Activated T-cell treated with anti-CD3 and anti-CD28 coated beads, Interleukin-2, amount 50 U/mL, for 4 hours (primary cell): ENCODE data around the gene ERC1. TPM values are rescaled to one million over a fixed set of nuclear protein-coding genes. Genes with fewer than 3 reads are reported as not detected.
"Not testable (repeated sequence)": the region's sequence is repeated elsewhere in the genome, so short reads cannot be mapped to it uniquely, and the experiment has no call there.

ENCODE experiments used
- ATAC-seq, 2 donors: fragments of 200-7000 bp; cut with Tn5 transposase; one replicate each; pipeline ENCODE4 v1.10.0; 2021
- DNase-seq: peaks from one replicate; pipeline ENCODE4 v3.0.0-alpha.2; 2020
- H3K27me3 Mint-ChIP-seq: one replicate; pipeline ENCODE4 v1.8.0; 2021; ENCODE audit warnings: low read depth, mixed read lengths
- H3K36me3 Mint-ChIP-seq: one replicate; pipeline ENCODE4 v1.8.0; 2022; ENCODE audit warnings: mixed read lengths; ENCODE audit not compliant: insufficient read depth
- H3K4me1 Mint-ChIP-seq: one replicate; pipeline ENCODE4 v1.8.0; 2021; ENCODE audit warnings: low read depth, mixed read lengths
- H3K4me3 Mint-ChIP-seq: one replicate; pipeline ENCODE4 v1.8.0; 2021; ENCODE audit warnings: mild to moderate bottlenecking, moderate library complexity, mixed read lengths
- H3K9me3 Mint-ChIP-seq: one replicate; pipeline ENCODE4 v1.8.0; 2021; ENCODE audit warnings: mixed read lengths
- total RNA-seq, 3 donors: library from RNA; stranded (reverse); gene quantifications; one replicate each; pipeline ENCODE4 v1.2.1, GENCODE V29; 2021

ERC1 gene
- total RNA-seq, 3 donors from 2014 or later: 18.7 to 21.9 (median 20.6) TPM

GRCh38 chr12:1343422-1343821 is 352.4 kb downstream of the ERC1 start:
- H3K4me1 Mint-ChIP-seq: no peaks in the 10 kb centered on the region
- DNase-seq: no peak
- H3K9me3 Mint-ChIP-seq: no peaks in the 10 kb centered on the region
- H3K36me3 Mint-ChIP-seq: peaks cover 17% of the 10 kb centered on the region
- H3K4me3 Mint-ChIP-seq: no peak overlapping the region
- no peak for ATAC-seq
- H3K27me3 Mint-ChIP-seq: no peaks in the 10 kb centered on the region

- Mint-ChIP-seq H3K4me1 (no peaks in the 10 kb centered on the region), H3K27me3 (no peaks in the 10 kb centered on the region), H3K9me3 (no peaks in the 10 kb centered on the region), H3K4me3 (no peak overlapping the region), H3K36me3 (peaks cover 18% of the 10 kb centered on the region)
- no peak for ATAC-seq
- no peak for DNase-seq
Measured at GRCh38 chr12:1344245-1344644, 353.2 kb downstream of the ERC1 start.

GRCh38 chr12:1346126-1346525 is 355.1 kb downstream of the ERC1 start:
- Mint-ChIP-seq H3K9me3 (no peaks in the 10 kb centered on the region), H3K36me3 (peaks cover 18% of the 10 kb centered on the region), H3K4me3 (no peak overlapping the region), H3K27me3 (no peaks in the 10 kb centered on the region), H3K4me1 (no peaks in the 10 kb centered on the region)
- DNase-seq: no peak
- ATAC-seq: no peak

GRCh38 chr12:1347294-1347693 is 356.3 kb downstream of the ERC1 start:
- Mint-ChIP-seq H3K4me1 (no peaks in the 10 kb centered on the region), H3K4me3 (no peak overlapping the region), H3K9me3 (no peaks in the 10 kb centered on the region), H3K36me3 (peaks cover 18% of the 10 kb centered on the region), H3K27me3 (no peaks in the 10 kb centered on the region)
- ATAC-seq (no peak), DNase-seq (no peak)

GRCh38 chr12:1348606-1349005 is 357.6 kb downstream of the ERC1 start:
- H3K36me3 Mint-ChIP-seq: peaks cover 18% of the 10 kb centered on the region
- DNase-seq: no peak
- no peak for ATAC-seq
- no peaks in the 10 kb centered on the region for H3K4me1 Mint-ChIP-seq
- H3K27me3 Mint-ChIP-seq: no peaks in the 10 kb centered on the region
- no peaks in the 10 kb centered on the region for H3K9me3 Mint-ChIP-seq
- no peak overlapping the region for H3K4me3 Mint-ChIP-seq

- no peak for DNase-seq
- H3K4me1 Mint-ChIP-seq: no peaks in the 10 kb centered on the region
- no peak for ATAC-seq
- H3K36me3 Mint-ChIP-seq: peaks cover 18% of the 10 kb centered on the region
- no peaks in the 10 kb centered on the region for H3K9me3 Mint-ChIP-seq
- no peaks in the 10 kb centered on the region for H3K27me3 Mint-ChIP-seq
- H3K4me3 Mint-ChIP-seq: no peak overlapping the region
Measured at GRCh38 chr12:1350055-1350933, 359.3 kb downstream of the ERC1 start.

GRCh38 chr12:1350934-1351240 is 359.9 kb downstream of the ERC1 start:
- Mint-ChIP-seq H3K9me3 (no peaks in the 10 kb centered on the region), H3K4me1 (no peaks in the 10 kb centered on the region), H3K36me3 (peaks cover 15% of the 10 kb centered on the region), H3K27me3 (no peaks in the 10 kb centered on the region), H3K4me3 (no peak overlapping the region)
- DNase-seq (no peak), ATAC-seq (no peak)

- ATAC-seq (no peak), DNase-seq (no peak)
- H3K27me3 Mint-ChIP-seq: no peaks in the 10 kb centered on the region
- peaks cover 12% of the 10 kb centered on the region for H3K36me3 Mint-ChIP-seq
- no peak overlapping the region for H3K4me3 Mint-ChIP-seq
- no peaks in the 10 kb centered on the region for H3K9me3 Mint-ChIP-seq
- no peaks in the 10 kb centered on the region for H3K4me1 Mint-ChIP-seq
Measured at GRCh38 chr12:1351926-1352325, 360.9 kb downstream of the ERC1 start.

- Mint-ChIP-seq H3K36me3 (peaks cover 14% of the 10 kb centered on the region), H3K9me3 (no peaks in the 10 kb centered on the region), H3K4me3 (no peak overlapping the region), H3K4me1 (no peaks in the 10 kb centered on the region), H3K27me3 (no peaks in the 10 kb centered on the region)
- ATAC-seq: no peak
- DNase-seq: no peak
Measured at GRCh38 chr12:1353451-1353850, 362.4 kb downstream of the ERC1 start.

GRCh38 chr12:1355396-1355795 is 364.4 kb downstream of the ERC1 start:
- Mint-ChIP-seq H3K27me3 (no peaks in the 10 kb centered on the region), H3K4me3 (no peak overlapping the region), H3K4me1 (no peaks in the 10 kb centered on the region), H3K9me3 (no peaks in the 10 kb centered on the region), H3K36me3 (peaks cover 9% of the 10 kb centered on the region)
- no peak for ATAC-seq
- no peak for DNase-seq

- ATAC-seq, H3K36me3 Mint-ChIP-seq, DNase-seq, H3K9me3 Mint-ChIP-seq, H3K27me3 Mint-ChIP-seq, H3K4me1 Mint-ChIP-seq, H3K4me3 Mint-ChIP-seq: not testable (repeated sequence)
Measured at GRCh38 chr12:1355871-1356270, 364.8 kb downstream of the ERC1 start.

GRCh38 chr12:1356285-1356684 is 365.3 kb downstream of the ERC1 start:
- Mint-ChIP-seq H3K4me1 (no peaks in the 10 kb centered on the region), H3K36me3 (peaks cover 8% of the 10 kb centered on the region), H3K9me3 (no peaks in the 10 kb centered on the region), H3K27me3 (no peaks in the 10 kb centered on the region), H3K4me3 (no peak overlapping the region)
- DNase-seq (no peak), ATAC-seq (no peak)

- no peak overlapping the region for H3K4me3 Mint-ChIP-seq
- DNase-seq (no peak), ATAC-seq (no peak)
- H3K27me3 Mint-ChIP-seq: no peaks in the 10 kb centered on the region
- no peaks in the 10 kb centered on the region for H3K9me3 Mint-ChIP-seq
- no peaks in the 10 kb centered on the region for H3K4me1 Mint-ChIP-seq
- H3K36me3 Mint-ChIP-seq: peaks cover 7% of the 10 kb centered on the region
Measured at GRCh38 chr12:1357171-1357570, 366.1 kb downstream of the ERC1 start.

GRCh38 chr12:1357711-1358110 is 366.7 kb downstream of the ERC1 start:
- H3K36me3 Mint-ChIP-seq: peaks cover 7% of the 10 kb centered on the region
- H3K4me1 Mint-ChIP-seq: no peaks in the 10 kb centered on the region
- H3K4me3 Mint-ChIP-seq: no peak overlapping the region
- no peak for DNase-seq
- ATAC-seq: no peak
- H3K9me3 Mint-ChIP-seq: no peaks in the 10 kb centered on the region
- H3K27me3 Mint-ChIP-seq: no peaks in the 10 kb centered on the region

- Mint-ChIP-seq H3K36me3 (peaks cover 13% of the 10 kb centered on the region), H3K4me3 (no peak overlapping the region), H3K9me3 (peaks cover 5% of the 10 kb centered on the region), H3K27me3 (no peaks in the 10 kb centered on the region), H3K4me1 (no peaks in the 10 kb centered on the region)
- no peak for DNase-seq
- ATAC-seq: no peak
Measured at GRCh38 chr12:1360441-1361210, 369.6 kb downstream of the ERC1 start.
